HG03460 (cell line): ENCODE results near the gene LGI4.

Source experiments
- ATAC-seq: cut with Tn5 transposase; IDR thresholded peaks from one replicate; pipeline ENCODE4 v1.9.1; 2021; ENCODE audit not compliant: unreplicated experiment

The LGI4 gene

GRCh38 chr19:35124098-35125060 lies 10.5 kb downstream of the LGI4 start:
- ATAC-seq = no peak

GRCh38 chr19:35123573-35123972 lies 11.3 kb downstream of the LGI4 start:
- ATAC-seq = no peak

- ATAC-seq = no peak
Observed at GRCh38 chr19:35122687-35123551, 11.9 kb downstream of the LGI4 start.

- ATAC-seq = no peak
Observed at GRCh38 chr19:35120898-35121297, 14.0 kb downstream of the LGI4 start.

GRCh38 chr19:35120492-35120891 lies 14.4 kb downstream of the LGI4 start:
- ATAC-seq = no peak

- no peak for ATAC-seq
Observed at GRCh38 chr19:35119578-35120155, 15.2 kb downstream of the LGI4 start.

- no peak for ATAC-seq
Observed at GRCh38 chr19:35119091-35119490, 15.8 kb downstream of the LGI4 start.

- no peak for ATAC-seq
Observed at GRCh38 chr19:35118268-35119020, 16.4 kb downstream of the LGI4 start.

- no peak for ATAC-seq
Observed at GRCh38 chr19:35117799-35118198, 17.1 kb downstream of the LGI4 start.

GRCh38 chr19:35117116-35117515 lies 17.7 kb downstream of the LGI4 start:
- no peak for ATAC-seq

GRCh38 chr19:35116072-35116801 lies 18.6 kb downstream of the LGI4 start:
- no peak for ATAC-seq

- ATAC-seq = no peak
Observed at GRCh38 chr19:35115177-35115951, 19.5 kb downstream of the LGI4 start, which contains the start of gene FXYD3. FXYD3 (plus strand) TSS chr19:35115823; CDS start chr19:35119377, 3,554 bp downstream.

GRCh38 chr19:35114353-35115176 lies 20.3 kb downstream of the LGI4 start:
- ATAC-seq = no peak

- ATAC-seq = no peak
Observed at GRCh38 chr19:35112995-35113688, 21.7 kb downstream of the LGI4 start.

- ATAC-seq = no peak
Observed at GRCh38 chr19:35110974-35111373, 23.9 kb downstream of the LGI4 start.

- no peak for ATAC-seq
Observed at GRCh38 chr19:35109395-35110112, 25.3 kb downstream of the LGI4 start.

- no peak for ATAC-seq
Observed at GRCh38 chr19:35108730-35109129, 26.1 kb downstream of the LGI4 start.
